Stimulated activated CD4-positive, alpha-beta T cell treated with anti-CD3 and anti-CD28 coated beads, TNF-alpha, amount 100 ng/mL, for 24 hours (primary cell): Measurements from ENCODE around the gene CCND2.

Experiments used
- DNase-seq, 3 experiments: peaks; one replicate each; pipeline ENCODE4 v3.0.0-alpha.2; 2020; ENCODE audit warnings: low read depth in 3 of 3

Gene CCND2

DNA sequence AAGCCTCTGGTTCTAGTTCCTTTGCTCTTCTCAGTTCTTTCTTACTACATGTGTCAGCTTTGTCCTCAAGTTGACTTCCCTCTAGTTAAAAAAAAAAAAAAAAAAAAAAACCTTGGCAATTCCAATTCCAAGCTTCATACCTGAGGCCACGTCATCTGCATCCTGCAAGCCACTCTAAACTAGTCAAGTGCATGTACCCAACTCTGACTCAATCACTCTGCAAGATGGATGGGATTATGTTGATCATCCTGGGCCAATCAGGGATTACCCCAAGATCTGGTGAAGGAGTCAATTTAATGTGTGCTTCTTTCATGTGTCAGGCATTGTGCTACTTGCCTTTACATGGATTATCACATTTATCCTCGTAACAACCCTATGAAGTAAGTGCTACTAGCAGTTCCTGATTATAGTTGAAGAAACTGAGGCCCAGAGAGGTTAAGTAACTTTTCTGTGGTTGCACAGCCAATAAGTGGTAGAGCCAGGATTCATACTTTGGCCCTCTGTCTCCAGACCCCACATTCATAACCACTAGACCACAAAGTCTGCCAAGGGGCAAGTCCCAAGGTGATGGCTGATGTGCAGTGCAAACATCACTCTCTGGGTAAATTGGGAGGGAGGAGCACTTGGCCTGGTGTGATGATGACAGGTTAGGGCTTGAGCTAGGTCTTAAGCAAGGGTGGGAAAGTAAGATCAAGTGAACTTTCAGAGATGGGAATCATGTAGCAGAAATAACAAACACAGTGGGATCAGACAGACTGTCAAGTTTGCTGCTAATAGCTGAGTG, 17.3 kb upstream of the CCND2 start:
- no peak for DNase-seq

DNA sequence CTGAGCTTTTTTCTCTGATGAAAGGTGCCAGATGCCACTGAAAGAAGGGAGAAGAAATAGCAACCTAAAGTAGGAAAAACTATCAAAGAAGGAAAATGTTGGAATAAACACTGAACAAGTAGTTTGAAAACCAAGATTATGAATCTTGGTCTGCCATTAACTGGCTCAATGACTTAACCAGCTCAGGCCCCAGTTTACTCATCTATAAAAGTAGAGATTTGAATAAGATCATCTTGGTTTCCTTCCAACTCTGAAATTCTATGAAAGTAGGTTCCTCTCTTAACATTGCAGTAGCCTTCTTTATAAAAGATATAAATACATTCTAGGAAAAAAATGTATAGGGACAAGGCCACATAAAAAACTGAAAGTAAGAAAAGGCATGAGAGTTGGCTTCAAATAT, 16.1 kb upstream of the CCND2 start:
- no peak for DNase-seq

DNA sequence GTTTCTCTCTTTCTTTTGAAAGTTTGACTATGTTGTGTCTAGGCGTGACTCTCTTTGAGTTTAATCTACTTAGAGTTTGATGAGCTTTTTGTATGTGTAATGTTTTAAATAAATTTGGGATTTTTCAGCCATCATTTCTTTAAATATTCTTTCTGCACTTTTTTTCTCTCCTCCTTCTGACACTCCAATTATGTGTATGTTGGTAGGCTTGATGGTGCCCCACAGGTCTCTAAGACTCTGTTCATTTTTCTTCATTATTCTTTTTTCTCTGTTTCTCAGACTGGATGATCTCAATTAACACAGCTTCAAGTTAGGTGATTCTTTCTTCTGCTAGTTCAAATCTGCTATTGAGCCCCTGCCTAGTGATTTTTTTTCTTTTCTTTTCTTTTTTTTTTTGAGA, 14.5 kb upstream of the CCND2 start:
- no peak for DNase-seq

DNA sequence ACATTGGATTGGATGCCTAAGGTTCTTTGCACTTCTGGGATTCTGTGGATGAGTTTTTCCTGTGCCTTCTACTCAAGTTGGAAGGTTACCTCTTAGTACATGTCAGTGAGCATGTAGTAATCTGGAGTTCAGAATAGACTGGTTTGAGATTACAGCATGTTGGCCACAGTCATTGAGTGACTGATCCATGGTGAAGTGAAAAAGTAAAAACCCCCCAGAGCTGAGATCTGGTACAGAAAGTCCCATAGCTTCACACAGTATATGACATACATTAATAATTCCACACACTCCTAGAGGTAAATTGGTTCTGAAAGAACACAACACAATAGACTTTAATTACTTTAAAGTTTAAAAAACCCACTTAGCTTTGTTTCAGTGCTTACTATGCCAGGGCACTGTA, 11.9 kb upstream of the CCND2 start:
- DNase-seq = no peak

DNA sequence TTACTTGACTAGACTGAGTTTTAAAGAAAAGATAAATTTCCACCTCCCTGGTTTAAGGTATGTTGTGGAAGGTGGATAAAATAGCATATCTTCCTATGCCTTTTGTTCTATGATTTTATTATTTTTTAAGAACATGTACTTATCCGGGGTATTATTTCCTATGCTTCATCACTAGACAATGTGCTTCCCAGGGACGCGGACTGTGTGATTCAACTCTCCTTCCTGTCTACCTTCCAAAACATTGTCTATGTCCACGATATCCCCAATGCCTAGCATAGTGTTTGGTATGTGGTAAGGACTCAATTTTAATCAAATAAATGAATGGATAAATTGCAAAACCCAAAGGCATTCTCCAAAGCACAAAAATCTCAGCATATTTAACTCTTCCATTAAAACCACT, 8.3 kb upstream of the CCND2 start:
- no peak for DNase-seq

DNA sequence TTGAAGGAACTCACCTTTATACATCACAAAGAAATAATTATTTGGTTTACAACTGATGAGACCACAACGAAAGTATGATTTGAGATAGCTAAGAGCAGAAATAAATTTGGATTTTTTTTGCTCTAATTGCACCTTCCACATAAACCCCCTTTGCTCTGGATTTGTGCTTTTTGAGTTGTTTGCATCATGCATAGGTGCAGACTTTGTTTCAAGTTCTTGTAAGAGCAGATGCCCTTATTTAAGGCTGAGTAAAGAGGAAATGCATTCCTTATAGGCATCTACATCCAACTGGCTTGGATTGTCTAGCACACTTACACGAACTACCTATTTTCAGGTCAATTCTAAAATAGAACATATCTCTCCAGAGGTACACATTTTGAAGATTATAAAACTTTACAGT, 6.6 kb upstream of the CCND2 start:
- DNase-seq = no peak

DNA sequence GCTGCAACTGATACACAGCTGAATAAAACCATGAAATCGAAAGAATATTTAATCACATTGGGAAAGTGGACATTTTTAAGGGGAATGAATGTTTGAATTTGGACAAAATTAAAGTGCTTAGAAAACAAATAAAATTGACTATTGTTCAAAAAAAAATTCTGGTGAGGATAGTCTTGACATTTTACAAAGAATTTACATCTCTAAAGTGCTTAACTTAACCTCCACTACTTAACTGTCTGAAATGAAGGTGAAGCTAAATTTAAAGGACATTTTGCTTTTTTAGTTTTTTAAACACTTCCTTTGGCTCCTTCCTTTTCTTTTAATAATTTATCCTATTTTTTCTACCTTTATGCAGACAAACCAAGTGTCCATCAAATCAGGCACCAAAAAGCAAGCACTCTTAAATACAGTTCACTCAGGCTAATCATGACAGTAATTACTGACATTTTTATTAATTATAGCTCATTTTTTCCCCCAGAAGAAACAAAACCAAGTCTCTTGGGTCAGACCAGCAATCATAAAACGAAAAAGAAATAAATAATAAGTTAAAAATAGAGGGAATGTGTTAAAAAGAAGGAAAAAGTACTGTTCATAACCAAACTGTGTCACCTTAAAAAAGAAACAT, 5.7 kb upstream of the CCND2 start:
- DNase-seq = no peak

DNA sequence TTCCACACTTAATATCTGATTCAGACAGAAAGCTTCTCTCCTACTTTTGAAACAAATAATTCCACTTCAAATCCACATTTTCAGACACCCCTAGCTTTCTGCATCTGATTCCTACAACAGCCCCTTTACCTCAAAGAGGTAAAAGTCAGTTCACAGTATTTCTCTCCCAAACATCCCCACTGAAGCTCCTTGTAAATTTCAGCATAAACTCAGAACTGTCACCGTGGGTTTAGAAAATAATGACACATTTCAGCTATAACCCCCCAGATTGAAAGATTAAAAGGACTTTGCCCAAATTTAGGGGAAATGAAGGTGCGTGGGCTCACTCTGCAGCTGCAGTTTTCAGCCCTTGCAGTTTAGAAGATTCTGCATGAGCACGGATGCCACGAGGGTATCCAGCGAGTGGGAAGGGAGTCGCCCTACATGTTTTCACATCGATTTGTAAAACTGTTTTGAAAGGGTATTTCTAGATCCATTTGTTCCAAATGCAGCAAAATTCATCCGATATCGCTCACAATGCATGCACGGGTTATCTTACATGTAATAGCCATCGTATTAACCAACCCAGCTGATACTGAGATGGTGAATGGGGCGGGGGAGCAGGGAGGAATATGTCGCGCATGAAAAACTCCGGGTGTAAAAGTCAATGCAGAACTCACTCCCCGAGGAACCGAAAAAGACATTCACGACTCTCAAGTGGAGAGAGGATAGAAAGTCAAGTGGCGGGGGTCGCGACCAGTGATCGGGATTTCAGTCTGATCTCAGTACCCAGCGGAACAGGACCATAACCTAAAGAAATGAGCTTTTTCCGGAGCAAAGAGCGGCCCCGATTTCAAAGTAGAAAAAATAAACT, 5.0 kb upstream of the CCND2 start:
- DNase-seq = peak in 1 of 3 experiments; percentile 29

DNA sequence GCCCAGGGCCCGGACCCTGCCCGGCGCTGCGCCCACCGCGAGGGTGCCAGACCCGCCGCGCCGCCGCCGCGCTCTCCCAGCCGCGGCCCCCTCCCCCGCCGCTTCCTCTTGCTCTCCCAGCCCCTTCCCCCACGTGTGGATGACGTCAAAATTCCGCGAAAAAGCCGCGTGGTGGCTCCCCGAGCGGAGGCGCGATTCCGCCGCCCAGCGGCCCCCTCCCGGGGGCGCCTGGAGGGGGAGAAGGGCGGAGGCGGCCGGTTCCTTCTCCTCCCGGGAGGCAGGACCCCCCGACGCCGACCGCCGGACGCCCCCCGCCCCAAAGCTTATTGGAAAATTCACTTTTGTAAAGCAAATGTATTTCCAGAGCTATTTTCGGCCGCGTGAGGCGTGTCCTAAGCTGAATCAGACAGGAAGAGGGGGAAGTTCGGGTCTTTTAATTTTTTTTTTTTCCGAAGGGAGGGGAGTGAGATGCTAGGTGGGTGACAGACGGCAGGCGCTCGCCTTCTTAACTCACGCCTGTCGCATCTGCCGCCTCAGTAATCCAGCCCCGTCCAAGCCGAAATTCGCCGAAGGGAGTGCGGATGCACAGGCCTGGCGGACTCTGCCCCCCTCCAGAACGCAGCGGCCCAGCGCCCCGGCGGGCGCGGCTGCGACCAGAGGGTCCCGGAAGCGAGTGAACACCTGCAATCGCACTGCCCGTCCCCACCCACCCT, 4.1 kb upstream of the CCND2 start:
- DNase-seq = peak; percentile 91 to 95 (median 92)

DNA sequence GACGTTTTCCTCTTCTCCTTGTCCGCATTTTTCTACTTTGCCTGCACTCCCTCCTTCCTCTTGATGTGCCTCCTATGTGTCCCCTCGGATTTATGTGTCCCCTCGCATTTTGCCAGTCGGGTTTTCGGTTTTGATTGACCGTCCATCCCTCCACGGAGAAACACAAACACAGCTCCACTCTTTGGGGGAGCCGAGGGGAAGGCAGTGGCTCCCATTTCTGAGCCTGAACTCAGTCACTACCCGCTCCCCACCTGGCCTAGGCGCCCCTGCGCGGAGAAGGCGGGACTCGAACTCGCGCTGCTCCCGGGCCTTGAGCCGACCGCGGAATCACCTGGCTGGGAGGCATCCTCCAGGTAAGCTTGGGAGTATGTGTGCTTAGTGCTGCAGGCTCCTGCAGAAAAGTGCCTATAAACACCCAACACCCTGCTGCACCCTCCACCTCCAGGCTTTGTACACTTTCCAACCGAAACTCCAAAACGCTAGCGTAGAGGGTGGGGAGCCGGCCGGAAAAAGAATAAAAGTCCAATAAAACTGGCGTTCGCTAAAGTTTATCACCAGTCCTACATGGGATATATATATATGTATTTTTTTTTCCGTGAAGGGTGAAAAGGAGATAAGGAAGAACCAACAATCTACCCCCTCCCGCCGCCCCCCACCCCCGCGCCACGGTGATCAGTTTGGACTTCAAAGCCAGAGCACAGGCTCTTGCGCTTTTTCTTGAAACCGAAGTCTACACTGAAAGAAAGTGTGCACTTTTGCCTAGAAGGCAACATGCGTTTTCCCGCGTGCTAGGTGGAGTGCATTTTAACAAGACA, 3.3 kb upstream of the CCND2 start:
- peak in 2 of 3 experiments; percentile 28 to 59 for DNase-seq

DNA sequence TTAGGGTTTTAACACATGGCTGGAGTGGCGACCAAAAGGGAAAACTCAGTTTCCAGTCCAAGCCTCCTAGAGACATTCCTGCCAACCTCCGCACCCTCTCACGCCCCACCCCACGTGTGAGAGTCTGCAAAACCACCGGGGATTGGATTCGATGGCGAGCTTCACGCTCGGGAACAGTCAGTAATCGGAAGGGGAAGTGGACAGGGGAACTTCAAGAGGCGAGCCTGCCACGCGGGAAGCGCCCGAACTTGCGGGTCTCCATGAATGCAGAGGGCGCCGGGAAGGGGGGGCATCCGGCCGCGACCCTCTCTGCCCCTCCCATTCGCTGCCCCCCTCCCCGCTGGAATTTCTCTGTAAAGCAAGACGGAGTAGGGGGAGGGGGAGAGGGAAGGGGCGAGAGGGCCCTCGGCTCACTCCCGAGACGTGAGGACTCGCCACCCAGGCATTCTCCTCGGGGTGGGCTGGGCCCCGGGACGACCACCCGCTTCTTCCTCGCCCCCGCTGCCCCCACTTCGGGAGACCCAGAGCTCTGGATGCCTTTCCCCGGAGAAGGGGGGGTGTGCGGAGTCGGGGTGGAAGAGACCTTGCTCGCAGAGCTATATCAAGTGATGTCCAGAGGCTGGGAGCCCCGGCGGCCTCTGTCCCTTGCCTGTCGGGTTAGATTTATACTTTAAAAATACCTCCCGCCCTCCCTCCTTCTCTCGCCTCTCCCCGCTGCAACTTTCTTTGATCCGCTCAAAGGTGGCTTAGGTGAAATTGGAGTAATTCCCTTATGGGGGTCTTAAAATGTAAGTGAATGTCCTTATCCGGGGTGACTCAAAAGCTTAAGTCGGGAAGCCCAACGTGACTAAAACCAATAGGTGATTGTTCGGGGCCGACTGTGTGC, 2.5 kb upstream of the CCND2 start:
- DNase-seq = peak in 2 of 3 experiments; percentile 35 to 55

DNA sequence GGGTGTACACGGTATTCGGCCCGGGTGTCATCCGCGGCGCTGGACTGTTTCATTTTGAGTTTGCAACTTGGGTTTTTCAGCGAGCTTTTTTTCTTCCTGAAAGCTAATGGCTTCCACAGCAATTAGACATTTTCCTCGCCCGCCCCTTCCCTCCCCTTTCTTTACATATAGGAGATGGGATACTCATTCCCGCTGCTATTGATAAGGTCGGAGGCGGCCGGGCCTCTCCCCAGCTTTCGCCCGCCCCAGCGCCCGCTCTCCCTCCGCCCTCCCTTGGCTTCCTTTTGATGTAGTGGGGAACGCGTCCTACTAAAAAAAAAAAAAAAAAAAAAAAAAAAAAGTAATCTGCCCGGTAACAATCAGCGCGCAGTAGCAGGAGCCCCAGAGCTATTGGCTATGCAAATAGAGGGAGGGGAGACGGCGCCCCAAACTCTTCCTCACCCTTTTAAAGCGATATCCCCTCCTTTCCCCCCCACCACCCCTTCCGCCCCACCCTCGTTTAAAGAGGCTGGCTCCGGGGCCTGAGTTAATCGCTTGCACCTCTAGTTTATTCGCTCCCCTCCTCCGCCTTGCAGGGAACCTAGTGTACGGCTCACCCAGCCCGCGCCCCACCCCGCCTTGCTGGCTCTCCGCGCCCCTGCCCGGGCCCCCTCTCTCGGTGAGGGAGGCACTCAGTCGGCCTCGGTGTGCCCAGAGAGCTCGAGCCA, 1.7 kb upstream of the CCND2 start:
- DNase-seq = peak; percentile 80 to 89 (median 83)

DNA sequence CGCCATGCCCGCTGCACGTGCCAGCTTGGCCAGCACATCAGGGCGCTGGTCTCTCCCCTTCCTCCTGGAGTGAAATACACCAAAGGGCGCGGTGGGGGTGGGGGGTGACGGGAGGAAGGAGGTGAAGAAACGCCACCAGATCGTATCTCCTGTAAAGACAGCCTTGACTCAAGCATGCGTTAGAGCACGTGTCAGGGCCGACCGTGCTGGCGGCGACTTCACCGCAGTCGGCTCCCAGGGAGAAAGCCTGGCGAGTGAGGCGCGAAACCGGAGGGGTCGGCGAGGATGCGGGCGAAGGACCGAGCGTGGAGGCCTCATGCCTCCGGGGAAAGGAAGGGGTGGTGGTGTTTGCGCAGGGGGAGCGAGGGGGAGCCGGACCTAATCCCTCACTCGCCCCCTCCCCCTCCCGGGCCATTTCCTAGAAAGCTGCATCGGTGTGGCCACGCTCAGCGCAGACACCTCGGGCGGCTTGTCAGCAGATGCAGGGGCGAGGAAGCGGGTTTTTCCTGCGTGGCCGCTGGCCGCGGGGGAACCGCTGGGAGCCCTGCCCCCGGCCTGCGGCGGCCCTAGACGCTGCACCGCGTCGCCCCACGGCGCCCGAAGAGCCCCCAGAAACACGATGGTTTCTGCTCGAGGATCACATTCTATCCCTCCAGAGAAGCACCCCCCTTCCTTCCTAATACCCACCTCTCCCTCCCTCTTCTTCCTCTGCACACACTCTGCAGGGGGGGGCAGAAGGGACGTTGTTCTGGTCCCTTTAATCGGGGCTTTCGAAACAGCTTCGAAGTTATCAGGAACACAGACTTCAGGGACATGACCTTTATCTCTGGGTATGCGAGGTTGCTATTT, 914 bp upstream of the CCND2 start:
- DNase-seq = peak in 2 of 3 experiments; percentile 54 to 79

DNA sequence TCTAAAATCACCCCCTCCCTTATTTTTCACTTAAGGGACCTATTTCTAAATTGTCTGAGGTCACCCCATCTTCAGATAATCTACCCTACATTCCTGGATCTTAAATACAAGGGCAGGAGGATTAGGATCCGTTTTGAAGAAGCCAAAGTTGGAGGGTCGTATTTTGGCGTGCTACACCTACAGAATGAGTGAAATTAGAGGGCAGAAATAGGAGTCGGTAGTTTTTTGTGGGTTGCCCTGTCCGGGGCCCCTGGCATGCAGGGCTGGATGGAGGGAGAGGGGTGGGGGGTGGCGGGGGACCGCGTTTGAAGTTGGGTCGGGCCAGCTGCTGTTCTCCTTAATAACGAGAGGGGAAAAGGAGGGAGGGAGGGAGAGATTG, 300 bp upstream of the CCND2 start:
- no peak for DNase-seq

DNA sequence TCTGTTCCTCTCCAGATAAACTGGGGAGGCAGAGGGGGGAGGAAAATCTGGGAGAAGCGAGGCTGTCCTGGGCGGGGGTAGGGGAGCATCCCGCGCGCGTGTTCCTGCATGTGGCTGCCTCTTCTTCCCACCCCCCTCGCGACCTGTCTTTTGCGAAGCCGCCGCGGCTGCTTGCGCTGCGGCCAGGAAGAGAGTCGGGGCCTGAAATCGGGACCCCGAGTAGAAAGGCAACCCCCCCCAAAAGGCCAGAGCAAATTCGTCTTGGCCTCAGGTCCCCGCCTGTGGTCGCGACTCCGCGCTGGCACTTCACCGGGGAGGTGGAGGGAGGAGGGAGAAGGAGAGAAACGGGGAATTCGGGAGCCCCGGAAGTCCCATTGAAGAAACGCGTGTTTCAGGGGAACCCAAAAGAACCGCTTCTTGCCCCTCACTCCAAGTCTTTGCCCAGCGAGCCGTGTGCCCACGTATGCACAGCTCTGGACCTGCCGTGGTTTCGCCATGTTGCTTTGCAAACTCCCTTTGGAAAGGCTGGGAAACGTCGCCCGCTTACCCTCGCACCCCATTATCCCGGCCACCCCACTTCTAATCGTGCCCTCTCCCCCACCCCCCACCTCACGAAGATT, 944 bp downstream of the CCND2 start:
- no peak for DNase-seq

DNA sequence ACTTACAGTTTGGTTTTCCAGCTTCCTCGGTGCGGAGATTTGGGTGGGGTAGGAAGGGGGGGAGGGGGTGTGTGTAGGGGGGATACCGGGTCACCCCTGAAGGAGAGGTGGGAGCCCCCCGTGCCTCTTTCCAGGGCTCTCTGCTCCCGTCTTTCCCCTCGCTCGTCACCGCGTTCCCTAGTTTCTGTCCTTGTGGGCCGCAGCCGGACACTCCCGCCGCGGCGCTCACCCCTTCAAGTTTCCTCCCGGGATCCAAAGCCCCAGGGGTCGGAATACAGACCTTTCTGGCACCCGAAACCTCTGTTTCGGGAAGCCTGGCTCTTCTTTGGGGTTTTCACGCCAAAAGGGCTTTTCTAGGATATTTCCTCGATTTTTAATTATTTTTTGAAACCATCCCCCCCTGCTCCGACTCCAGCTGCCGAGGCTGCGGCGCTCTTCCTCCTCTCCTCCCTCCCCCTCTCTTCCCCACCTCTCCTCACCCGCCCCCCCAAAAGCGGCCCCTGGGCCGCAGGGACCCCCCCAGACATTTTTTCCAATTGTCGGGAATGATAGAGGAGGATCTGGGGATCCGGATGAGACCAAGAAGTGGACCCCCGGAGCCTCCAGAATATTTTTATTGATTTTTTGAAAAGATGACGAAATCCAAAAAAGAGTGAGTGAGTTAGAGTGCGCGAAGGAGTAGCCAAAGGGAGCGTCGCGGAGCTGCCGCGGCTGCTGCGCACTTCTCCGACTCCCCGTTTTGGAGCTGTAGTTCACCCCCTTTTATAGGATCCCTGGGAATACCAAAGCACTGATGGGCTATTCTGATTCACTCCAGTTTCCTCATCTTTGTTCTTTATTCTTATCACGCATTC, 1.7 kb downstream of the CCND2 start:
- no peak for DNase-seq

DNA sequence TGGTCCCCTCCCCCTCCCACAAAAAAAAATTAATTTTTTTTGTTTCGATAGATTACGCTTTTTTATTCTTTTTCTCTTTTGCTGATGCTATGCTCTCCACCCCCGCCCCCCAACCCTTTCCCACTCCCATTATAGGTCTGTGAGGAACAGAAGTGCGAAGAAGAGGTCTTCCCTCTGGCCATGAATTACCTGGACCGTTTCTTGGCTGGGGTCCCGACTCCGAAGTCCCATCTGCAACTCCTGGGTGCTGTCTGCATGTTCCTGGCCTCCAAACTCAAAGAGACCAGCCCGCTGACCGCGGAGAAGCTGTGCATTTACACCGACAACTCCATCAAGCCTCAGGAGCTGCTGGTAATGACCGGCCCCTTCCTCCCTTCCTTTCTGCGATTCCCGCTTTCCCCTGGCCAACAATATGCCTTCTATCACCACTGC, 2.3 kb downstream of the CCND2 start:
- DNase-seq = no peak
